GM12872 (cell line): ENCODE results near the gene LPA.

Experiments
- CTCF ChIP-seq: IDR thresholded peaks from 3 replicates; pipeline ENCODE4 v1.5.1; 2011; ENCODE audit warnings: low read depth, mild to moderate bottlenecking, low read length, moderate library complexity; ENCODE audit not compliant: insufficient read depth

The LPA gene

GRCh38 chr6:160508599-160508998 lies 155.5 kb downstream of the LPA start:
- TF ChIP-seq CTCF: no peak

DNA sequence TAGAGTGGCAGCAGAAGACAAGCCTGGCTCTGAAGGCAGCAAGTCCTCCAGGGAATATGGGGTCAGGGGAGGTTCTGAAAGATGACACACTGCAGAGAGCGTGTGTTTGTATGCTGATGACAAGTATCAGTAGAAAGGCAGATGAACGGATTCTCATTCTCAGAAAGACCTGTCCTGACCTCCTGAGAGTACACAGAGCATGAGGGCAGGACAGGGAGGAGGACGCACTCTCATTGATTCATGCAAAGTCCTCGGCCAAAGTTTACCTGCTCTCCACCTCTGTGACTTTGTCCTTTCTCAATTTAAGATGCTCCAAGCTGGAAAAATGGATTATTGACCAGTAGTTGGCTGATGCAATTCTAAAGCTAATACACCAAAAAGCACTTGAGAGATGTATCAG lies 156.7 kb downstream of the LPA start:
- no peak for TF ChIP-seq CTCF

- no peak for TF ChIP-seq CTCF
These were observed 158.1 kb downstream of the LPA start for GRCh38 chr6:160505970-160506369.

DNA sequence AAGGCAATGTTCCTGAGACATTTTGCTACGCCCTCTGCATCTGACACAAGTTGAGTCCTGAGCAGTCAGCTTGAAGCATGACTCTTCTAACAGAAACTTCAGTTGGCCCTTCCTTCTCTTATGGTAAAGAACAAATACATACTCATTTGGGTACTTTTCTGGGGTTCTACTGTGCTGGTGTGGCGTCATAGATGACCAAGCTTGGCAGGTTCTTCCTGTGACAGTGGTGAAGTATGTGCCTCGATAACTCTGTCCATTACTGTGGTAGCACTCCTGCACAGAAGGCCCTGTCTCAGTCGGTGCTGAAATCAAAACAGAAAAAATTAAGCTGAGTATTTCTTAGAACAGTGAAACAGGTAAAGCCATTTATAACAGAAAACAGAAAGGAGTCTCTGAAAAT lies 163.4 kb downstream of the LPA start:
- TF ChIP-seq CTCF: no peak

- no peak for TF ChIP-seq CTCF
These were observed 169.5 kb downstream of the LPA start for GRCh38 chr6:160494576-160494975.

- TF ChIP-seq CTCF: no peak
These were observed 175.0 kb downstream of the LPA start for GRCh38 chr6:160489091-160489490.

DNA sequence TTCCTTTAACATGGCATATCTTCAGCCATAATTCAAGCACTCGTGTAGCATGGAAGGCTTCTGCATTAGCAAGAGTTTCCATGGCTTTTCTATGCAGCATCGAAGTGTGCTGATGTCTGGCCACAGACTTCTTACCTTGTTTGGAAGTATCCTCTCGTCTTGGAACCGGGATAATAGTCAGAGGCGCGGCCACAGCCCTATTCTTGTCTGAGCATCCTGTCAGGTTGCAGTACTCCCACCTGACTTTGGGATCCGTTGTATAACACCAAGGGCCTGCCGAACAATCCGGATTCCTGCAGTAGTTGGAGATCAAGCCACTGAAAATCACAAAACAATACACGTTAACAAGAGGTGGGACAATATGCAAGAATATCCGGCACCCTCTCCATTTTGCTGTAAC lies 177.0 kb downstream of the LPA start:
- TF ChIP-seq CTCF: no peak
